IPS-20b (cell line): ENCODE measurements around the gene DSCAML1.
A peak's percentile ranks its signal among the peaks of the same experiment; 100 is the strongest.

Source experiments
- H3K27ac ChIP-seq: one replicate; pipeline ENCODE4 v1.5.1; 2013; ENCODE audit warnings: low read length
- H3K27me3 ChIP-seq: 2 replicates; pipeline ENCODE4 v1.6.1; 2013; ENCODE audit warnings: mild to moderate bottlenecking, low read length, inconsistent platforms; ENCODE audit not compliant: insufficient read depth
- H3K36me3 ChIP-seq: 2 replicates; pipeline ENCODE4 v1.6.1; 2013; ENCODE audit warnings: low read depth, mild to moderate bottlenecking, inconsistent platforms, low read length, moderate library complexity; ENCODE audit not compliant: insufficient read depth
- H3K4me1 ChIP-seq: 2 replicates; pipeline ENCODE4 v1.6.1; 2013; ENCODE audit warnings: mild to moderate bottlenecking, control low read depth, inconsistent platforms, low read length, moderate library complexity; ENCODE audit not compliant: insufficient read depth
- H3K4me3 ChIP-seq: 2 replicates; pipeline ENCODE4 v1.5.1; 2013; ENCODE audit warnings: mild to moderate bottlenecking, low read length, inconsistent platforms
- H3K9ac ChIP-seq: 2 replicates; pipeline ENCODE4 v1.6.1; 2013; ENCODE audit warnings: low read depth, mild to moderate bottlenecking, inconsistent platforms, low read length, moderate library complexity
- H3K9me3 ChIP-seq: 2 replicates; pipeline ENCODE4 v1.6.1; 2013; ENCODE audit warnings: mild to moderate bottlenecking, low read depth, low read length, inconsistent platforms; ENCODE audit not compliant: insufficient read depth

Gene DSCAML1

DNA sequence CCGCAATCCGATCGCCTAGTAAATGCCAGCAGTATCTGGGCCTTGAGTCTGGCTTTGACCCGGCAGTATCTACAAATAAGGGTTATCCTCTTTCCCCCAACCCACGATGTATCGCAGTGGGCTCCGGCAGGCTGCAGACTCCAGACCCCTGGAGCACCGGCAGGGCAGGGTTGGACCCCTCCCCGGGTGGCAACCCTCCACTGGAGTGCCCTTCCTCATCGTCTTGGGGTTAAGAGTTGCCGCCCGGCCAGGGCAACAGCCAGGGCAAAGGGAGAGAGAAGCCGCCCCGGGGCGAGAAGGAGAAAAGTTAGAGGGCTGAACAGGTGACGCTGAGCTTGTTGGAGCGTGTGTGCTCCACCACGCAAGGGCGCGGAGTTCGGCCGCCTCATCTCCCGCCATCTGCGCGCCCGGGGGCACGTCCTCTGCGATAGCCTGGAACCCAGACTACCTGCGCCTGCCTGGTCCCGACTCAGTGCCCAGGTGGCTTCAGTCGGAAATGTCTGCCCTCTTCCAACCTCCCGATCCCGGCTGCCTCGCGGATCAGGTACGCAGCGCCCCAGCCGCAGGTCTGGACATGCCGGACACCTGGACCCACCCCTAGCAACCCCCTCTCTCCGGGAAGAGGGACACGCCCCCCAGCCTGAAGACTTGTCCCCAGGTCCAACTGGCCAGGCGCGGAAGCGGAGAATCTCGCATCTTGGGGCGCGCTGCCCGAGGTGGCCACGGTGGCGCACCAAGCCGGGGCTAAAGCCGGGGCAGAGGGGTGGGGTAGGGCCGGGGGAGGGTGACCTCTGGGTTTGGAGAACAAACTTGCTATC, 1.2 kb downstream of the DSCAML1 start:
- H3K9me3 ChIP-seq, result no peaks in the 10 kb centered on the region
- H3K27ac ChIP-seq, result no peak overlapping the region
- no peaks in the 10 kb centered on the region for H3K36me3 ChIP-seq
- H3K27me3 ChIP-seq, result peaks cover 87% of the 10 kb centered on the region
- no peak overlapping the region for H3K9ac ChIP-seq
- H3K4me1 ChIP-seq, result peaks cover 9% of the 10 kb centered on the region; the same call in 1 of the 2 replicates
- H3K4me3 ChIP-seq, result peak overlapping the region; percentile 67

DNA sequence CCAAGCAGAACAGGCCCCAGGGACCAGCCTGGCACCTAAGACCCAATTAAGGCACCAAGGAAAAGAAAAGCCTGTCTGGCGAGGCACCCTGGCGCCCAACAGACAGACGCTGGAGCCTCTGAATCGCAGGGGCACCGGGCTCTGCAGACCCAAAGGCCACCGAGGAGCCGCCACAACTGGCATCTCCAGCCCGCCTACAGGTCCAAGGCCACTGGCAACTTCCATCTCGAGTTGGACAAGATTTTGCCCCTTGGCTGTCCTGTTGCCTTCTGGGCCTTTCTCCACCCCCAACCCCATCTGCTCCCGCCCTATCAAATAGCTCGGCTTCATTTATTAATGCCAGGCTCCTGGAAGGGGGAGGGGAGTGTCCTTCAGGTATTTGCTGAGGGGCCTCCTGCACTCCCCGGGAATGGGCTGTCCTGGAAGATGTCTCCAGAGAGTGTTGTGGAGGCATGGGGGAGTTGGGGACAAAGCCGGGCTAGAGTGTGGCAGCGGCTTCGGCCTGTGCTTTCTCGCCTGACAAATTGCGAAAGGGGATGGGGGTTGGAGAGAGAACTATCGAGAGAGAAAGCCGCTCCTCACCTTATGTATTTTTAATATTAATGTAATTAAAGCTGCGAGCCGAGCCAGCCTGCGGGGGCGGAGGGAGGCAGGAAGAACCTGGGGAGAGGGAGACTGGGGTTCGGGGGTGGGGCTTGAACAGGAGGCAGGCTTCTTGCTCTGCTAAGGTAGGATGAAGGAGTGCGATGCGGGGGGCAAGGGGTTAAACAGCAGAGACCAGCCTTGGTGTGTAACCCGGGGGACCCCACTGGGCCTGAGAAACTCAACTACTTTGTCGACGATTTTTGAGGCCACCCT, 2.0 kb downstream of the DSCAML1 start:
- H3K4me3 ChIP-seq, result peak overlapping the region; percentile 67
- H3K27me3 ChIP-seq, result peaks cover 80% of the 10 kb centered on the region
- H3K9ac ChIP-seq, result no peak overlapping the region
- H3K4me1 ChIP-seq, result peaks cover 9% of the 10 kb centered on the region; the same call in 1 of the 2 replicates
- H3K27ac ChIP-seq, result no peak overlapping the region
- H3K9me3 ChIP-seq, result no peaks in the 10 kb centered on the region
- no peaks in the 10 kb centered on the region for H3K36me3 ChIP-seq

DNA sequence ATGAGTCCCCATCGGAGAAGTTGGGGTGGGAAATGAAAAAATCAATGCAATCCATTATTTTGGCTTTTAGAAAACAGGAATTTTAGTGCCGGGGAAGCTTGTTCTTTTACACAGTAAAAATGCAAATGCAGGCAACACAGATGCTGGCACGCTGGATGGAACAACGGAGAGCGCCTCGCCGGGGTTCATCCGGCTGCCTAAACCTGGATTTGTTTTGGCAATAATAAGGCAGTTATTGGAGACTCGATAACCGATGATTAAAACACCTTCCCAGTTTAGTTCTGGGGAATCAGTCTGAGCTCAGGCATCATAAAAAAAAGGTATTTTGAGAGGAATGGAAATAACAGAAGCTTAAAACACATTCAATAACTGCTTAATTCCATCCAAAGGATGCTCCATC, 2.9 kb downstream of the DSCAML1 start:
- H3K4me3 ChIP-seq, result no peak overlapping the region
- no peaks in the 10 kb centered on the region for H3K9me3 ChIP-seq
- peaks cover 7% of the 10 kb centered on the region; the same call in 1 of the 2 replicates for H3K4me1 ChIP-seq
- no peak overlapping the region for H3K27ac ChIP-seq
- no peak overlapping the region for H3K9ac ChIP-seq
- no peaks in the 10 kb centered on the region for H3K36me3 ChIP-seq
- peaks cover 71% of the 10 kb centered on the region for H3K27me3 ChIP-seq

DNA sequence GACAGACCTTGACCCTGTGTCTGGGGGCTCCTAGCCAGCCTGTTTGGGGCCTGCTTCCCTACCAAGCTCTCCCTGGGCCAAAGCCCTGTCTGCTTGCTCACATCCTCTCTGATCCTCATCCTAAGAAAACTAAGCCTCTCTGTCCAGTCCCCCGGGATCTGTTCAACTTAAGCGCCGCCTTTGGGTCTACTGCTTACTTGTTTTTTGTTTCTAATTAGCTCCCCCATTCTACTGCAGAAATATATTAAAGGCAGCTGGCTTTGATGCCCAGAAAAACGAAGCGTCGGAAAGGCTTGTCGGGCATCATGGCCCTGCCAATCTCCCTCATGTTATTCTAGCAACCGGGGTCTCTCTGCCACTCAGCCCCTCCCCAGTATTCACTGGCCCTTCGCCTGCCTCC, 3.4 kb downstream of the DSCAML1 start:
- H3K36me3 ChIP-seq, result no peaks in the 10 kb centered on the region
- no peak overlapping the region for H3K27ac ChIP-seq
- peaks cover 7% of the 10 kb centered on the region; the same call in 1 of the 2 replicates for H3K4me1 ChIP-seq
- no peaks in the 10 kb centered on the region for H3K9me3 ChIP-seq
- peaks cover 66% of the 10 kb centered on the region for H3K27me3 ChIP-seq
- no peak overlapping the region for H3K4me3 ChIP-seq
- no peak overlapping the region for H3K9ac ChIP-seq

GRCh38 chr11:117792992-117793391, 4.0 kb downstream of the DSCAML1 start:
- Histone ChIP-seq H3K27ac (no peak overlapping the region), H3K9ac (no peak overlapping the region), H3K9me3 (no peaks in the 10 kb centered on the region), H3K27me3 (peaks cover 60% of the 10 kb centered on the region), H3K4me3 (no peak overlapping the region), H3K36me3 (no peaks in the 10 kb centered on the region), H3K4me1 (peaks cover 7% of the 10 kb centered on the region; the same call in 1 of the 2 replicates)

GRCh38 chr11:117792241-117792640, 4.8 kb downstream of the DSCAML1 start:
- Histone ChIP-seq H3K9ac (no peak overlapping the region), H3K27ac (no peak overlapping the region), H3K4me1 (peaks cover 7% of the 10 kb centered on the region; the same call in 1 of the 2 replicates), H3K9me3 (no peaks in the 10 kb centered on the region), H3K27me3 (peaks cover 52% of the 10 kb centered on the region), H3K4me3 (no peak overlapping the region), H3K36me3 (no peaks in the 10 kb centered on the region)

GRCh38 chr11:117790279-117790678, 6.7 kb downstream of the DSCAML1 start:
- peaks cover 41% of the 10 kb centered on the region for H3K27me3 ChIP-seq
- H3K4me3 ChIP-seq, result no peak overlapping the region
- H3K9ac ChIP-seq, result no peak overlapping the region
- no peaks in the 10 kb centered on the region for H3K9me3 ChIP-seq
- no peak overlapping the region for H3K27ac ChIP-seq
- no peaks in the 10 kb centered on the region for H3K36me3 ChIP-seq
- H3K4me1 ChIP-seq, result peaks cover 2% of the 10 kb centered on the region; the same call in 1 of the 2 replicates

GRCh38 chr11:117789241-117789640, 7.8 kb downstream of the DSCAML1 start:
- Histone ChIP-seq H3K27me3 (peaks cover 38% of the 10 kb centered on the region), H3K27ac (no peak overlapping the region), H3K9ac (no peak overlapping the region), H3K4me1 (no peaks in the 10 kb centered on the region), H3K4me3 (no peak overlapping the region), H3K36me3 (no peaks in the 10 kb centered on the region), H3K9me3 (no peaks in the 10 kb centered on the region)

DNA sequence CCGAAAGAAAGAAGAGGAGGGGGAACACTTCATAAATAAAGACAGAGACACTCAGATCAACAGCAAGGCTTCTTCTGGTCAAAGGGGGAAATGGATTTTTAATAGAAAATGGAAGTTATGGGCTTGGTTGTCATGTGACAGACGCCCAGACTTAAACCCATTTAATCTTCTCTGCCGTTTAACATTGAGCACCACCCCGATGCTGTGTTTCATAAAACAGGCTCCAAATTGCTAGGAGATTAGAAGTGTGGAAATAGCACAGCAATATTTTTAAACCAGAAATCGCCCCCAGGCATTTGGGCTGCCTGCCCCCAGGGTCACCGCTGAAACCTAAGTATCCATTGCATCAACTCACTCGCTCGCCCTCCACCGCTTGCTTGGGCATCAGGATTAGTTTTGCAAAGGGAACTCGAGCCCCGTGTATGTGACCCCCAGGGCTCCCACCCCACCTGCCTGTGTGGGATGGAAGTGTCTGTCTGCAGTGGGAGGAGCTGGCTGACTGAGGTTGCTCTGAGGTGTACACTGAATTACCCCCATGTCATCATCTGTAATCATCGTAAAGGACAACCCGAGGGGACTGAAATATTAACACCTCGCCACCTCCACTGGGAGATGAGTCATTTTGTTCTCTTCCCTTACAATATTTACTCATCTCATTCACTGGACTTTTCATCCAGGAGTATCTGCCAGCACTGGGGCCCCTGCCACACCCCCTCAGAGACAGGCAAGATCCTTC, 10.7 kb downstream of the DSCAML1 start:
- Histone ChIP-seq H3K4me3 (no peak overlapping the region), H3K9me3 (no peaks in the 10 kb centered on the region), H3K36me3 (no peaks in the 10 kb centered on the region), H3K27me3 (peaks cover 20% of the 10 kb centered on the region; the same call in 1 of the 2 replicates), H3K9ac (no peak overlapping the region), H3K4me1 (no peaks in the 10 kb centered on the region), H3K27ac (no peak overlapping the region)

DNA sequence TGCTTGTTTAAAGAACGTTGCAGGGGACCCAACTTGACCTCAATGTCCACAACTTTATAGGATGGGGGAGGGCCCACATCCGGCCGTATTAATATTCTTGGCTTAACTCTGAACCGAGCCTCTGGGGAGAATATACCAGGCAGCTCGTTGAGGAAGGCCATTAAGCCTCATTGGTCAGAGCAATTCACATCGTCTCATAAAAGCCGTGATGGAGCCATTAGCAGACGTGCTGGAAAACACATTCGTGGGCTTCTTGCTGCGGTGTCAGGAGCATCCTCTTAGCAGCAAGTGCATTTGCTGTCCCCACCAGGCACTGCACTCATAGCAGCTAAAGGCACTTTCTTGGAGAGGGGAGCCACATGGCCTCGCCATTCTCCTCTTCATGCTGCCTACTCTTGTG, 14.9 kb downstream of the DSCAML1 start:
- Histone ChIP-seq H3K27ac (no peak overlapping the region), H3K9ac (no peak overlapping the region), H3K4me1 (no peaks in the 10 kb centered on the region), H3K9me3 (no peaks in the 10 kb centered on the region), H3K36me3 (no peaks in the 10 kb centered on the region), H3K4me3 (no peak overlapping the region), H3K27me3 (peaks cover 20% of the 10 kb centered on the region; the same call in 1 of the 2 replicates)

DNA sequence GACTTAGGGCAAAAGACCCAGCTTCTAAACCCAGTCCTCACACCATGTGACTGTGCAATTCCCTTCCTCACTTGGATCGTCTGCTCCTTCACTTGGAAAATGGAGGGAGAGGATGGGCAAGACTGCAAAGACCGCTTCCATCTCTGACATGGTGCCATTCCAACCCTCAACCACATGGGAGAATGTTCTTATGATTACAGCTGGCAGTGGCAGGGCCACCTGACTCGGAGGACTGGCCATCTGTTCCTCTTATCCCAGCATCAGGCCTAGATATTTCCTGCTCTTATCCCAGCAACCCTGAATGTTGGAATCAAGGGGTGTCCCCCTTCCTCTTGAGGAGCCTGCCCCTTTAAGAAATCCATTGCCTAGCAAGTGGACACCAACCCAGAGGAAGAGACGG, 15.4 kb downstream of the DSCAML1 start:
- Histone ChIP-seq H3K36me3 (no peaks in the 10 kb centered on the region), H3K27me3 (peaks cover 20% of the 10 kb centered on the region; the same call in 1 of the 2 replicates), H3K27ac (no peak overlapping the region), H3K4me1 (no peaks in the 10 kb centered on the region), H3K9ac (no peak overlapping the region), H3K4me3 (no peak overlapping the region), H3K9me3 (no peaks in the 10 kb centered on the region)
